K562 (cell line): ENCODE data around the gene PRDX3. TPM values are rescaled to one million over a fixed set of nuclear protein-coding genes. Genes with fewer than 3 reads are reported as not detected.

Experiments used
- ATAC-seq: fragments of 200-7000 bp; cut with Tn5 transposase; 3 replicates; pipeline ENCODE4 v1.9.1; 2020; ENCODE audit warnings: moderate library complexity
- BruUV-seq: library from RNA; stranded (reverse); fragments of 400-500 nt; replicated peaks from 2 replicates; lab custom pipeline; 2021; lab: Mats Ljungman, UMichigan
- CTCF ChIA-PET: fragments of 300-600 bp; formaldehyde crosslinking; extraction: SDS; loops from one replicate; lab custom pipeline; 2021; ENCODE audit warnings: low intra/inter-chr PET ratio; lab: Yijun Ruan, JAX
- POLR2A ChIA-PET: fragments of 300-600, 350-650 bp; sonication (Branson Sonifier 250); formaldehyde crosslinking; extraction: SDS; loops from one replicate; lab custom pipeline; 2021; ENCODE audit warnings: antibody characterized with exemption, inconsistent platforms; lab: Yijun Ruan, JAX
- DNase-seq, 4 experiments: peaks; one replicate each; pipeline versions ENCODE4 v3.0.0 to v3.0.0-alpha.2; 2011 to 2018; ENCODE audit warnings: low spot score in 3 of 4, mixed read lengths in 3 of 4; ENCODE audit errors: extremely low read depth in 1 of 4
- FAIRE-seq: peaks from 2 replicates; lab custom pipeline; 2011; peaks lifted over from hg19 to GRCh38; lab: Jason Lieb, UNC
- H2AFZ ChIP-seq: 2 replicates; pipeline ENCODE4 v1.6.0; 2011; ENCODE audit warnings: low read depth, low read length, control low read depth, inconsistent platforms
- H3K27ac ChIP-seq: fragments of 200-600 bp; 3 replicates; pipeline ENCODE4 v1.8.0; 2011; ENCODE audit warnings: low read depth, mild to moderate bottlenecking, control low read depth, inconsistent platforms, low read length, moderate library complexity, mixed read lengths; ENCODE audit errors: extremely low read depth
- H3K27me3 ChIP-seq, 2 experiments: fragments of 300-600 bp in 1 of 2; 2 replicates in 1 of 2; 3 replicates in 1 of 2; pipeline versions ENCODE4 v1.6.0 to v1.8.0; 2011; ENCODE audit warnings: inconsistent platforms in 2 of 2, low read length in 2 of 2, mild to moderate bottlenecking in 1 of 2, mixed read lengths in 1 of 2, moderate library complexity in 1 of 2; ENCODE audit not compliant: control insufficient read depth in 2 of 2, insufficient read depth in 2 of 2
- H3K36me3 ChIP-seq: fragments of 300-600 bp; 3 replicates; pipeline ENCODE4 v1.8.0; 2011; ENCODE audit warnings: mild to moderate bottlenecking, low read length, inconsistent platforms; ENCODE audit not compliant: control insufficient read depth, insufficient read depth
- H3K4me1 ChIP-seq, 2 experiments: fragments of 200-600 bp in 1 of 2; replicated peaks in 1 of 2; 2 replicates in 1 of 2; 3 replicates in 1 of 2; pipeline versions ENCODE4 v1.5.1 to v1.8.0; 2011; ENCODE audit warnings: inconsistent platforms in 2 of 2, low read length in 2 of 2, mild to moderate bottlenecking in 1 of 2, mixed read lengths in 1 of 2, moderate library complexity in 1 of 2; ENCODE audit not compliant: control insufficient read depth in 2 of 2, insufficient read depth in 2 of 2
- H3K4me2 ChIP-seq: 2 replicates; pipeline ENCODE4 v1.6.1; 2011; ENCODE audit warnings: low read length, control low read depth, inconsistent platforms, mixed read lengths; ENCODE audit not compliant: insufficient read depth
- H3K4me3 ChIP-seq: fragments of 200-600 bp; sonication (generic), shearing (Covaris generic); 2 replicates; pipeline ENCODE4 v1.5.1; 2016; ENCODE audit warnings: control low read depth, inconsistent platforms
- H3K79me2 ChIP-seq: fragments of 200-600 bp; 3 replicates; pipeline ENCODE4 v1.8.0; 2011; ENCODE audit warnings: low read length, inconsistent platforms; ENCODE audit not compliant: control insufficient read depth, insufficient read depth
- H3K9ac ChIP-seq, 2 experiments: 2 replicates each; pipeline versions ENCODE4 v1.6.0 to v1.6.1; 2011; ENCODE audit warnings: low read depth in 2 of 2, low read length in 2 of 2, control low read depth in 1 of 2, inconsistent platforms in 1 of 2, mild to moderate bottlenecking in 1 of 2, mixed read lengths in 1 of 2; ENCODE audit not compliant: insufficient read depth in 1 of 2
- H3K9me1 ChIP-seq: one replicate; pipeline ENCODE4 v1.6.0; 2011; ENCODE audit warnings: inconsistent platforms, mild to moderate bottlenecking, low read length, moderate library complexity; ENCODE audit not compliant: control insufficient read depth, insufficient read depth
- H3K9me3 ChIP-seq: replicated peaks from 2 replicates; pipeline ENCODE4 v1.5.1; 2011; ENCODE audit warnings: low read depth, low read length, inconsistent platforms; ENCODE audit not compliant: control insufficient read depth, insufficient read depth
- H4K20me1 ChIP-seq: replicated peaks from 2 replicates; pipeline ENCODE4 v1.6.1; 2011; ENCODE audit warnings: low read length, inconsistent platforms, mixed read lengths; ENCODE audit not compliant: control insufficient read depth, insufficient read depth
- ATF3 ChIP-seq, 2 experiments: fragments of 450-650 bp in 1 of 2; sonication (generic) in 1 of 2; formaldehyde crosslinking in 1 of 2; IDR thresholded peaks in 1 of 2; conservative IDR thresholded peaks in 1 of 2; 2 replicates each; pipeline versions ENCODE4 v1.6.1 to v1.8.1; 2016 to 2023; ENCODE audit warnings: mild to moderate bottlenecking in 2 of 2, moderate library complexity in 2 of 2, inconsistent platforms in 1 of 2, missing genetic modification reagents in 1 of 2
- BCLAF1 ChIP-seq, 2 experiments: fragments of 450-650 bp in 1 of 2; IDR thresholded peaks; 2 replicates each; pipeline ENCODE4 v1.6.1; 2011 to 2017; ENCODE audit warnings: low read depth in 2 of 2, antibody characterized with exemption in 1 of 2, borderline replicate concordance in 1 of 2, low read length in 1 of 2, mild to moderate bottlenecking in 1 of 2, mixed read lengths in 1 of 2; ENCODE audit not compliant: control insufficient read depth in 1 of 2
- CGGBP1 ChIP-seq: fragments of 250-450 bp; sonication (Bioruptor Pico); IDR thresholded peaks from 2 replicates; pipeline ENCODE4 v1.9.0; 2021; ENCODE audit warnings: mild to moderate bottlenecking
- DNMT1 ChIP-seq: fragments of 450-650 bp; IDR thresholded peaks from 2 replicates; pipeline ENCODE4 v1.6.1; 2016; ENCODE audit warnings: antibody characterized with exemption, mild to moderate bottlenecking
- FOXA3 ChIP-seq, 2 experiments: fragments of 450-650 bp in 1 of 2; sonication (generic) in 1 of 2; formaldehyde crosslinking; IDR thresholded peaks in 1 of 2; conservative IDR thresholded peaks in 1 of 2; 2 replicates each; pipeline versions ENCODE4 v1.4.0 to v1.8.0; 2020 to 2022; ENCODE audit warnings: mild to moderate bottlenecking in 2 of 2, missing genetic modification reagents in 1 of 2
- SMARCC2 ChIP-seq: fragments of 450-650 bp; IDR thresholded peaks from 2 replicates; pipeline ENCODE4 v1.6.1; 2017; ENCODE audit warnings: antibody characterized with exemption, moderate library complexity, mild to moderate bottlenecking, low read depth
- ZBTB33 ChIP-seq: sonication (generic); formaldehyde crosslinking; IDR thresholded peaks from 2 replicates; pipeline ENCODE4 v1.8.1; 2023; ENCODE audit warnings: mild to moderate bottlenecking, missing genetic modification reagents
- ZHX1 ChIP-seq: fragments of 150-350 bp; conservative IDR thresholded peaks from 2 replicates; pipeline ENCODE4 v1.6.1; 2014; ENCODE audit warnings: low read length
- WGBS: fragments of 100-300 bp; shearing (Covaris generic); methylation state at CpG from one replicate; pipeline ENCODE4 v1.1.6; 2016; ENCODE audit warnings: low coverage, mixed read lengths; ENCODE audit not compliant: insufficient coverage; ENCODE audit errors: missing lambda C conversion rate; 5-methylcytosine and 5-hydroxymethylcytosine counted together
- in situ Hi-C: fragments of 300-500 bp; cut with MboI; formaldehyde crosslinking; loops from 4 replicates; pipeline ENCODE4 v1.15.0; 2018; ENCODE audit warnings: inconsistent platforms, mixed read lengths
- intact Hi-C: fragments of 100-400 bp; cut with micrococcal nuclease; formaldehyde crosslinking; loops from 2 replicates; pipeline ENCODE4 v1.14.2; 2022
- polyA plus RNA-seq, 8 experiments: library from polyadenylated mRNA; depleted of rRNA in 4 of 8; stranded (reverse) in 5 of 8; unstranded in 3 of 8; fragments of >200 nt; fragmentation: Nextera tagmentation in 2 of 8; fragmentation: Illumina TruSeq in 1 of 8; extraction: Ambion mirVana in 2 of 8; extraction: Trizol in 1 of 8; gene quantifications; 2 replicates each; pipeline versions ENCODE4 v1.2.1 to v1.2.3, GENCODE V29; 2011 to 2014; ENCODE audit warnings: inconsistent platforms in 1 of 8, missing spikeins in 1 of 8
- total RNA-seq, 7 experiments: library from RNA; depleted of rRNA in 6 of 7; stranded (reverse); fragments of >200 nt in 6 of 7; fragmentation: Illumina TruSeq in 2 of 7; extraction: Trizol in 2 of 7; gene quantifications; 2 replicates each; pipeline versions ENCODE4 v1.2.1 to v1.2.3, GENCODE V29; 2011 to 2021; ENCODE audit warnings: low replicate concordance in 1 of 7

The PRDX3 gene
- total and polyA plus RNA-seq, 9 of the 15 experiments (the other 6 are each of a cell fraction or from before 2014, with no cell fraction given) = 122 to 994 (median 173) TPM

GRCh38 chr10:119129721-119130120, 48.9 kb downstream of the PRDX3 start:
- no peak overlapping the region for H3K4me3 ChIP-seq
- in situ Hi-C loops (no loop called here), intact Hi-C loops (no loop called here)
- H3K79me2 ChIP-seq = no peaks in the 10 kb centered on the region
- BruUV-seq = no TSS peak
- peaks cover 23% of the 10 kb centered on the region; the same call in 2 of the 3 replicates for H3K36me3 ChIP-seq
- DNase-seq = no peak
- no peak overlapping the region for H3K9ac ChIP-seq
- no peak overlapping the region for H3K27ac ChIP-seq
- H3K9me3 ChIP-seq = no peaks in the 10 kb centered on the region
- peaks cover 9 to 15% of the 10 kb centered on the region in 2 experiments for H3K4me1 ChIP-seq
- H4K20me1 ChIP-seq = no peaks in the 10 kb centered on the region
- POLR2A ChIA-PET = interaction anchor here (0.6 to 1.0 kb wide), 2 partner anchors 9 to 57 kb away, joined by 3 read pairs; no protein-coding TSS in a partner anchor
- no peak overlapping the region for H2AFZ ChIP-seq
- FAIRE-seq = no peak
- CTCF ChIA-PET = no interaction called here
- WGBS = 62% methylated on average over 3 of the region's 4 CpGs
- H3K4me2 ChIP-seq = no peak overlapping the region
- H3K27me3 ChIP-seq = no peaks in the 10 kb centered on the region
- H3K9me1 ChIP-seq = no peaks in the 10 kb centered on the region
- ATAC-seq = no peak
- TF ChIP-seq FOXA3 (CRISPR knock-in tag; conservative IDR thresholded peaks at IDR 0.05 in 1 of 2, IDR thresholded peaks at IDR 0.05 in 1 of 2) (no peak), DNMT1 (no peak), CGGBP1 (CRISPR knock-in tag) (no peak), ATF3 (IDR thresholded peaks at IDR 0.05) (no peak), ATF3 (CRISPR knock-in tag; conservative IDR thresholded peaks at IDR 0.05) (no peak), ZHX1 (no peak), SMARCC2 (no peak), BCLAF1 (IDR thresholded peaks at IDR 0.05; ENCODE audit: borderline replicate concordance in 1 of 2, control insufficient read depth in 1 of 2, low read depth in 2 of 2, low read length in 1 of 2) (no peak), ZBTB33 (no peak)
